Amniotic stem cell (primary cell): ENCODE data around the gene DEFB108B.
A peak's percentile ranks its signal among the peaks of the same experiment; 100 is the strongest.
"Not testable (repeated sequence)": the region's sequence is repeated elsewhere in the genome, so short reads cannot be mapped to it uniquely, and the experiment has no call there.

ENCODE experiments used
- DNase-seq: peaks from one replicate; lab custom pipeline; 2025; lab: John Stamatoyannopoulos, UW

Gene DEFB108B

GRCh38 chr11:71832811-71833210 is at the start of gene DEFB108B:
TSS of gene DEFB108B (plus strand) at chr11:71833200. CDS start at chr11:71833200, 0 bp downstream.
- not testable (repeated sequence) for DNase-seq

DNA sequence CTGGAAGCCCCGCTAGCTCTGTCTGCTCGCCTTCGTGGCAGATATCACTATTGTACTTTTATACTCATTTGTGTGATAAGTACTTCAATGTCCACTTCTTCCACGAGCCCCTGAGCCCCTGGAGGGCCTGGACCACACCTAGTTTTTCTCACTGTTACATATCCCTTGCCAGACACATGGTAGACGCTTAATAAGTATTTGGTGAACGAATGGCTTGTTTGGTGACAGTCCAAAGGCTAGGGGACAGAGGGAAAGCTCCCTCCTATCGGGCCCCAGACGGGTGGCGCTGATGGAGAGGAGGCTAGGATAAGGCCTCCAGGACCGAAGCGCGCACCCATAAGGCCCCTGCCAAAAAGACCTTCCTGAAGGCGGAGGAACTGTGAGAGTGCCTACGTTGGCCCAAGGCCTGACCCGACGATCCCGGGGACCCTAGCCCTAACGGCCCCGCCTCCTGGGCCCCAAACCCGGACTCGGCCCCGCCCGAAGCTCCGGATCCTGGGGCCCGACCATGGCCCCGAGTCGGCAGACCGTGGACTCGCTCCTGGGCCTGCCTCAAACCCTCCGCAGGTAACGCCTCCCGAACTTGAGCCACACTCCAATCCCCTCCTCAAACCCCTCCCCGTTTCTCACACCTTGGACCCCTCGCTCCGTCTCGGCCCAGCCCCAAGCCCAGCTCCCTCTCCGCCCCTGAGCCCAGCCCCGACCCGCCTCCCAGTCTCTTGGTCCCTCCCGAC is 46.7 kb upstream of the DEFB108B start:
- DNase-seq = peak; percentile 70

GRCh38 chr11:71786848-71787097 is 46.2 kb upstream of the DEFB108B start:
- DNase-seq = not testable (repeated sequence)

GRCh38 chr11:71787098-71787823 is 45.7 kb upstream of the DEFB108B start:
- DNase-seq = peak; percentile 96

DNA sequence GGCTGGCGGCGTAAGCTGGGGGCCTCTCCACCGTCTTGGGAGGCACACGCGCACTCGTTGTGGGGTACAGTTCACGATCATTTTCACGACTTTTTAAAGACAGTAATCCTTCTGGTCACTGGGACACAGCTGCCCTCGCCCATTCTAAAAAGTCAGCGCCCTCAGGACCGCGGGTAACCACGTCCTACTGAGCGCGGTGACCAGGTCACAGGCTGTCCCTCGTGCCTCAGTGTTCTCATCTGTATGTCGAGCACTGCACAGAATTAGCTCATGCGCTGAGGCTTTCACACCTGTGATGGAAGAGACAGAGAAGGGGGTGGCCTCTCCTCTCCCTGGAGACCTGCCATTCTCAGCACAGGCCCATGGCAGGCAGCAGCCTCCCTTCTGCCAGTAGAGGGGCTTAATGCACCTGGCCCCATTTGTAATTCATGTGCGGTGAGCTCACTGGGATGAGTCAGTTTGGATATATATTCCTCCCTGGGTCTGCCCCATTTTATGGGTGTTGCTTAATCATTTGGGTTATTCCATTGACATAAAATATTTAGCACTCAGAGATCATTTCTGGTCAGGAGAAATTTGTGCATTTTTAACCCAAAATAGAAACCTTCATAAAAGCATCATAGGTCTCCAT is 45.1 kb upstream of the DEFB108B start:
- DNase-seq = not testable (repeated sequence)

- not testable (repeated sequence) for DNase-seq
Observed at GRCh38 chr11:71789444-71790196, 43.4 kb upstream of the DEFB108B start.

DNA sequence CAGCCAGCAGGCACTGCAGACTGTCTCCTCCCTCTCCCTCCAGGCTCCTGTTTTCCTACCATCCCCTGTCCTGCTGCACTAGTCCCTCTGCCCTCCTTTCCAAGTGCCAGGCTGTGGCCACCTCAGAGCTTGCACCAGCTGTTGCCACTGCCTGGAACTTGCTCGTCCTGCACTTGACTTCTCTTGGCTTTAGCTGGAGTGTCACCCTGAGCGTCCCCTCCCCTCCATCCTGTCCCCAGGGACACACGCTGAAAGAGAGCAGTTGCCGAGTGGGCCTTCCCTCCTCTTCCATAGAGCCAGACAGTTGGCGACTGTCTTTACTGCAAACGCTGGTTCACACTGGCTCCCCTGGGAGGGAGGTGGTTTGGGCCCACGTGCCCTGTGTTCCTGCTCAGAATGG is 41.9 kb upstream of the DEFB108B start:
- not testable (repeated sequence) for DNase-seq

DNA sequence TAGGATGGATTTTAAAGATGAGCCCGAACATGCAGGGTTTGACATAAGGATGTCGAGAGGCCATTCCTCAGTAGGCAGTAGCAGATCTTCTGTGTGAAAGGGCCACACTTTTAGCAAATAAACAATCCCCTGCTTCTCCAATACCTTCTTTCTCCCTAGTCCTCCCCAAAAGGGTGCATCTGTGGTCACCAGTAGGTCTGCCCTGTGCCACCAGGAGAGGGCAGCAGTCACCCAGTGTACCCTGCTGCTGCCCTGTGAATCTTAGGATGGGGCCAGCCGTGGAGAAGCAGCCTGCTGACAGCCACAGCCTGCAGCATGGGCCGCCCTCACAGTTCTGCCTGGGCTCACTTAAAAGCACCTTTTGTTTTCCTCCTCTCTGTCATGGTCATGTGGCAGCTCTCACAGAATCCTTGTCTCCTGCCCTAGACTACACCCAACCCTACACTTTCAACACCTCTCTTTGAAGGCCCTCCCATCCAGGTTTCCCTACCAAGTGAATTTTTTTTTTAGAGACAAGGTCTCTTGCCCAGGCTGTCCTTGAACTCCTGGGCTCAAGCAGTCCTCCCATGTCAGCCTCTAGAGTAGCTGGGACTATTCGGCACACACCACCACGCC is 40.3 kb upstream of the DEFB108B start:
- DNase-seq = not testable (repeated sequence)

DNA sequence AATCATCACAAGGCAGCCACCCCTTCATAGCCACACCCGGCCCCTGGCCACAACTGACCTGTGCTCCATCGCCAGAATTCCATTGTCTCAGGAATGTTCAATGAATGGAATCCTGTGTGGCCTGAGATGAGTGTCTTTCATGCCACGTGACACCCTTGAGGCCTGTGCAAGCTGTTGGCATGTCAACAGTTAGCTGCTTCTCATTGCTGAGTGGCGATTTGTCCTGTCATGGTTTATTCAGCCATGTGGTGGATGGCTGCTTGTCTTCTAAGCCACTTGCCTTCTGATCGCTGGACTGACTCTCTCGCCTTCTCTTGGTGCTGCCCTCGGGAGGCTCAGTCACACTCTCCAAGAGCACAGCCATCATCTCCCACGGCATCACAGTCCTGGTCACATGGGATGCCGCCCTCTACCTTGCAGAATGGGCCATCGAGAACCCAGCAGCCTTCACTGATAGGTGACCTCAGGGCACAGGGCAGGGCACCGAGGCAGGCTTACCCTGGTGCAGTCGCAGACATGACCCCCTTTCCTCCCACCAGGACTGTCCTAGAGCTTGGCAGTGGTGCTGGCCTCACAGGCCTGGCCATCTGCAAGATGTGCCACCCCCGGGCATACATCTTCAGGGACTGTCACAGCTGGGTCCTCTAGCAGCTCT is 38.5 kb upstream of the DEFB108B start:
- not testable (repeated sequence) for DNase-seq

DNA sequence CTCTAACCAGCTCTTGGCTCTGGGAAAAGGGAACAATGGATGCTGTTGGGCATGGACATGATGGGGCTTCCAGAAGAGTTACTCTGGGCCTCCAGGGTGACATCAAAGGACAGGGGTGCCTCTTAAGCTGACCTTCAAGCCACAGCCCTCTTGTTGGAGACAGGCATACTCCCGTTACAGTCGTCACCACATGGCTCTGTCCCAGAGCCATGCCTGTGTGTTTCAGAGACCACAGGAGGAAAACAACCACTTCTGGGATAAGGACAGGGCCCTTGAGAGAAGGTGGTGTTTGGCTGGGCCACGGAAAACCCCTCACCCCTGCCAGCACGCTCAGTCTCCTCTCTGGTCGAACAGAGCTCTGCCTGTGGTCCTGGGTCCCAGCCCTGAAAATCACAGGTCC is 37.8 kb upstream of the DEFB108B start:
- not testable (repeated sequence) for DNase-seq

DNA sequence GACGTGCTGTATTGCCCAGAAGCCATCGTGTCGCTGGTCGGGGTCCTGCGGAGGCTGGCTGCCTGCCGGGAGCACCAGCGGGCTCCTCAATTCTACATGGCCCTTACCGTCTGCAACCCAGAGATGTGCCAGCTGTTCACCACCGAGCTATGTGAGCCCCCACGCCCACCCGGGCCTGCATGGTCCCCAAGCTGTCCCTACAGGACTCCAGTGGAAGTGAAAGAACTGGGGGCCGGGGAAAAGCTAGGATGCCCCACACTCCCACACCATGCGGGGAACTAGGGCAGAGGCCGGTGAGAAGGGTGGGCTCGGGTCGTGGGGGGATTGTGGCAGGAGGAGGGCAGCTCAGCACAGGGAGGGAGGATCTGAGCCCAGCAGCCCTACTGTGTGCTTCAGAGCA is 37.0 kb upstream of the DEFB108B start:
- DNase-seq = not testable (repeated sequence)

GRCh38 chr11:71796781-71797180 is 36.2 kb upstream of the DEFB108B start:
- DNase-seq = not testable (repeated sequence)

- not testable (repeated sequence) for DNase-seq
Observed at GRCh38 chr11:71799556-71800128, 33.4 kb upstream of the DEFB108B start.

GRCh38 chr11:71800335-71800953 is 32.6 kb upstream of the DEFB108B start:
- DNase-seq = not testable (repeated sequence)

DNA sequence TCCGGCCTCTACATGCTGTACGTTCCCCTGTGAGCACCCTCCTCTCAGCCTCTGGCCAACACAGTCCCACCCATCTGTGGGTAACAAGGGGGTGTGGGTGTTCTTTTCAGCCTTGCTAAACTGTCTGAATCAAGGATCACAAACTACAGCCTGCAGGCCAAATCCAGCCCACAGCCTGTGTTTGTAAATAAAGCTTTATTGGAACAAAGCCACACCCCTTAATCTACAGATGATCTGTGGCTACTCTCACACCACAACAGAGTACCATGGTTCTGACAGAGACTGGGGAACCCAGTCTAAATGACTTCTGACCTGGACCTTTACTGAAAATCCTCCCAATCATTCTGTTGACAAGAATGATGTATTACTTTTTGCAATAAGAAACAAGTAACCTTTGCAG is 32.0 kb upstream of the DEFB108B start:
- not testable (repeated sequence) for DNase-seq

- DNase-seq = not testable (repeated sequence)
Observed at GRCh38 chr11:71802874-71803273, 30.1 kb upstream of the DEFB108B start.

GRCh38 chr11:71804158-71804947 is 28.6 kb upstream of the DEFB108B start:
- DNase-seq = not testable (repeated sequence)

GRCh38 chr11:71812529-71812928 is 20.5 kb upstream of the DEFB108B start:
- not testable (repeated sequence) for DNase-seq

DNA sequence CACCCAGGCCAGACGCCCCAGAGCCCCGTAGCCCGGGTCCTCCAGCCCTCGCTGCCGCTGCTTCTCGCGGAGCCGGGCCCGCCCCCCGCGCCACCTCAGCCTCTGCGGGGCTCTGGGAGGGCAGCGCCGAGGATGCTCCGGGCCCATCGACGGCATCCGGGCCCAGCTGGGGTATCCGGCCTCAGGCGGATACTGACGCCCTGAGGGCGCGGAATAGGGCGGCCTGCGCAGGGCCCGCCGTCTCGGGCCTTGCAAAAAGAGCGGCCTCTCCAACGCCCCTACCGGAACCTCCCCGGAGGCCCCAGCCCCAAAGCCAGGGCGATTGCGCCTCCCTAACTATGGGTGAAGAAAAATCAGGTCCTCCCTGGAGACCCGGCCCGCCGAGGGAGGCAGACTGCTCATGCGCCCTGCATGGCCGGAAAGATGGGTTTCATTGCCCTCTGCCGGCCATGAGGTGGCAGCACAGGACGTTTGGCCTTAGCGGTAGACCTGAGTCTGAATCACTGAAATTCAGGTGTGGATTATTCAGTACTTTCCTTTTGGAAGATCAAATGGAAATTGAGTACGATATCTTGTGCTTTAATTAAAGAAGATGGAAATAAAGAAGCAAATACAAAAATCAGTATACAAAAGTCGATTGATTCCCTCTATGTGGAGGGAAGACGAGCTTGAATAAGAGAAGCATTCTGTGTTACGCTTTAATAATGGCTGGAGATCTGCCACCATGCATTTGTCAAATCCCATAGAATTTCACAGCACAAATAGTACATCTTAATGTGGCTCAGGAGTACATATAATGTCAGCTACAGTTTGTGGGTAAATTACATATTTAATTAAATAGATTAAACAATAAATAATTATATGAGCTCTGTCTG is 19.3 kb upstream of the DEFB108B start:
- DNase-seq = peak; percentile 37
